ENCODE measurements around the gene RNF144B.

- no peak for TF ChIP-seq CTCF (IDR thresholded peaks at IDR 0.05)
- TF ChIP-seq POLR2A (IDR thresholded peaks at IDR 0.05) = no peak
These were observed 35.1 kb upstream of the RNF144B start for GRCh38 chr6:18352001-18352400.
